Activated T-cell treated with anti-CD3 and anti-CD28 coated beads for 4 hours (primary cell): ENCODE data around the gene SPATA6L.
"Not testable (repeated sequence)": the region's sequence is repeated elsewhere in the genome, so short reads cannot be mapped to it uniquely, and the experiment has no call there.

Experiments
- DNase-seq: peaks from one replicate; pipeline ENCODE4 v3.0.0-alpha.2; 2020

SPATA6L gene

DNA sequence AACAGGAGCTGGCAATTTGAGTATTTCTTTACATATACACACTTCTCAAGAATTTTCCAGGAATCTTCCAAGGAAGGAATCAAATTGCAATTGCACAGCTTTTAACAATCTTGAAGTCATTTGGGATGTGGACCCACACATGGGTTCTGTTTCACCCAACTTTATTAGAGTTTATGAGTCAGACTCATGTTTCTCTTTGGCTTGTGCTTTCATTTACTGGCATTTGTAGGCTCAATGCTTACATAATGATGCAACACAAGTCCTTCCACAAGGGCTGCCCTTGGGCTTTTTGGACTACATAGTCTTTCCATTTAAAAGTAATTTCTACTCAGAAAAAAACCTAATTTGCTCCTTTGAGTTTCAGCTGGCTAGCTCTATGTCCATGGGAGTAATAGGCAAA is 8.5 kb upstream of the SPATA6L start:
- DNase-seq: no peak

GRCh38 chr9:4671737-4672136 is 5.5 kb upstream of the SPATA6L start:
- no peak for DNase-seq

- DNase-seq: no peak
Observed at GRCh38 chr9:4670591-4670990, 4.3 kb upstream of the SPATA6L start.

- no peak for DNase-seq
Observed at GRCh38 chr9:4669890-4670289, 3.6 kb upstream of the SPATA6L start.

DNA sequence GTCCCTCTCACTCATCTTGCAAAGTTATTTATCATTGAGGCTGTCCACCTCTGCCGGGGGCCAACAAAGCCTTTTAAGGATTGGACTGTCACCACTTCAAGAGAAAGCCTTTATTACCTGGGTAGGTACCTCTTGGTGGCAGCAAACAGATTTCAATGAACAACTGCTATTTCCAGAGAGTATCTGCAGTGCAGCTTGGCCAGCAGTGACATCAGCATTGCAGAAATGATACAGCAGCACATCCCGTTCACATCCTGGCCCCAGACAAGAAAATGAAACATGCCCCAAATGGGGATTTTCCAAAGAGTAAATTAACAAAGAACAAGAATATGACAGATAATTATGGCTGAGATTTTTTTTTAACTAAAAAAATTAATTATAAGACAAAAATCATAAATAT is 2.3 kb upstream of the SPATA6L start:
- DNase-seq: no peak

GRCh38 chr9:4667681-4668080 is 1.4 kb upstream of the SPATA6L start:
- DNase-seq: no peak

DNA sequence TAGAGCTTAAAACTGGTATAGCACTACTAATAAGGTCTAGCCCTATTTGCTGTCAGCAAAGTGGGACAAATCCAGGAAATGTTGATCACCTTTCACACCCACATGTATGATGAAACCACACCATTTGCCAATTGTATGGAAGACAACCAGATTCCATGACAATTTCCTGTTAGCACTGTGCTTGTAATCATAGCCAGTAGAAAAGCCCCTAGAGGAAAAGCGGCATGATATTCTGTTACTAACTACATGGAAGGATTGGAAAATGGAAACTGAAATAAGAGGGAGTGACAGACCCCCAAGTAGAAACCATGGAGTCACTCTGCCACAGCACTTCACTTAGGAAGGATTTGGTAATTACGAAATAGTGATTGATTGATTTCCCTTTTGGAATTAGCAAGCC is 923 bp downstream of the SPATA6L start:
- DNase-seq: no peak

DNA sequence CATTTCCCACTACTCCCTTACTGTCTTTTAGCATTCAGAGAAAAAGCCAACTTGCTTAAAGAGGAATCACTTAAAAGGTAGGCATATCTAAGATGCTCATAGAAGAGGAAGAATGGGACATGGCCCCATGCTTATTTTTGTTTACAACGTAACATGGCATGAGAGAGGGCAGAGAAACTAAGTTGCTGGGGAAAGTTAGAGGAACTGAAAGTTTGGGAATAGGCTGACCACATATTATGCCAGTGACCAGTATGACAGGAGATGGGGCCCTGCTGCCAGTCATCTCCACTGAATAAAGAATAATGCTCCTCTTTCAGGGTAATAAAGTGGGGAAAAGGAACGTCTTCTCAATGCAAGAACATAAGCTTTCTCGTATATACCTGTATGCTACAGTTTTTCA is 2.3 kb downstream of the SPATA6L start:
- no peak for DNase-seq

- DNase-seq: no peak
Observed at GRCh38 chr9:4662989-4663792, 3.1 kb downstream of the SPATA6L start.

- peak; percentile 59 for DNase-seq
Observed at GRCh38 chr9:4662108-4662988, 3.9 kb downstream of the SPATA6L start, which contains the start of gene PLPP6. PLPP6 (plus strand) TSS chr9:4662294; CDS start chr9:4662376, 82 bp downstream.

DNA sequence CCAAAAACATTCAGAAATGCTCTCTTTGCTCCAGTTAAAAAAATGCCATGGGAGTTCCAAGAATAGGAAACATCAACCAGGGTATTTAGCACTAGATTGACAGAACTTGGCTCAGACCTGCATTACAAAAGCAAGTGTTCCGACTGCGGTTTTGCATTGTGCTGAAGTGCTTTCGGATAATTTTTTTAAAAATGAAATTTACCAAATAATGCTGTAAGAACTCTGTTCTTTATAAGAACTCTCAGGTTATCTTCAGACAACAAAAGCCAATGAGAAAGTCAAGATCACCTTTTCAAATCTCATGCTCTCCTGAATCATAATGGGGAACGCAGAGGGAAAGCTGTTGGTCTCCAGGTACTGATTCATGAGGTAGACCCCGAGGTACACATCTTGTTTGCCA is 4.7 kb downstream of the SPATA6L start:
- no peak for DNase-seq

GRCh38 chr9:4661165-4661564 is 5.1 kb downstream of the SPATA6L start:
- no peak for DNase-seq

- DNase-seq: not testable (repeated sequence)
Observed at GRCh38 chr9:4660665-4661064, 5.6 kb downstream of the SPATA6L start.

DNA sequence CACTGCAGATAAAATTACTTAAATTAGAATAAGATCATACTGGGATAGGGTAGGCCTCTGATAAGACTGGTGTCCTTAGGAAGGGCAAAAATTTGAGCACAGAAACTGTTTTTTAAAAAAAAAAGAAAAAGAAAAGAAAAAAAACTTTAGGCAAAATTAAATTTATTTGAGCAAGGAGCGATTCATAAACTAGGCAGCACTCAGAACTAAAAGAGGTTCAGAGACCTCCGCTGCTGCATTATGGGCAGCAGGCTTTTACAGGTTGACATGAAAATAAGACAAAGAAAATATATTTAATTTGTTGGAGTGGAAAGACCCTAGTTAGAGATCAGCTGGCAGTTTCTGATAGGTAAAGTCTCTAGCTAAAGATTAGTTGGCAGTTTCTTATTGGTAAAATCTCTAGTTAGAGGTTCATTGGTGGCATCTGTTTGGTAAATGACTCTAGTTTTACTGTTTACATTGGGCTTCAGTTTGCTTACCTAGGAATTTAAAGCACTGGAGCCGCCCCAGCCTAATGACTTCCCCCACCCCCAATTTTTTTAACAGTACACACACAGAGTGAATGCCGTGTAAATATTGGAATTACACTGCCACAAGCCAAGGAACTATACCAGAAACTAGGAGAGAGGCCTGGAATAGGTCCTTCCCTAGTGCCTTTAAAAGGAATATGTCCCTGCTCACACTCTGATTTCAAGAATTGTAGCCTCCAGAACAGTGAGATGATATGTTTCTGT is 8.7 kb downstream of the SPATA6L start:
- no peak for DNase-seq

- no peak for DNase-seq
Observed at GRCh38 chr9:4656621-4657020, 9.7 kb downstream of the SPATA6L start.

DNA sequence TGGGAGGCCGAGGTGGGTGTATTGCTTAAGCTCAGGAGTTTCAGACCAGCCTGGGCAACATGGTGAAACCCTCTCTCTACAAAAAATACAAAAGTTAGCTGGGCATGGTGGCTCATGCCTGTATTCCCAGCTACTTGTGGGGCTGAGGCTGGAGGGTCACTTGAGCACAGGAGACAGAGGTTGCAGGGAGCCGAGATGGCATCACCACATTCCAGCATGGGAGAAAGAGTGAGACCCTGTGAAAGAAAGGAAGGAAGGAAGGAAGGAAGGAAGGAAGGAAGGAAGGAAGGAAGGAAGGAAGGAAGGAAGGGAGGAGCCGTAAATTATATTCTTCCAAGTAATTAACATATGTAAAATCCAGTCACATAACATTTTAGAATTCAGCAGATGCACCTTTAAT is 10.1 kb downstream of the SPATA6L start:
- DNase-seq: not testable (repeated sequence)

DNA sequence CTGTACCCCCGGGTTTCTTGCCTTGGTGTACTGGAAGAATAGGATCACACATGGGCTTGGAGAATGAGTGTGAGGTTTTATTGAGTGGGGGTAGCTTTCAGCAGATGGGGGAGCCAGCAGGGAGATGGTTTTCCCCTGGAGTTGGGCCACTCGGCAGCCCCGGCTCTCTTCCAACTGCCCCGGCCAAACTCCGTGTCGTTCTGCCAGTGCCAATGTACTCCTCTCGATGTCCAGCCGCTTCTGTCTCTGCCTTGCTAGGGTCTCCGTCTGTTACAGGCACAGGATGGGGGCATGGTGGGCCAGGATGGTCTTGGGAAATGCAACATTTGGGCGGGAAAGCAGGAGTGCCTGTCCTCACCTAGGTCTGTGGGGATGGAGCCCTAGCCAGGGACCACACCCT is 11.7 kb downstream of the SPATA6L start:
- no peak for DNase-seq

DNA sequence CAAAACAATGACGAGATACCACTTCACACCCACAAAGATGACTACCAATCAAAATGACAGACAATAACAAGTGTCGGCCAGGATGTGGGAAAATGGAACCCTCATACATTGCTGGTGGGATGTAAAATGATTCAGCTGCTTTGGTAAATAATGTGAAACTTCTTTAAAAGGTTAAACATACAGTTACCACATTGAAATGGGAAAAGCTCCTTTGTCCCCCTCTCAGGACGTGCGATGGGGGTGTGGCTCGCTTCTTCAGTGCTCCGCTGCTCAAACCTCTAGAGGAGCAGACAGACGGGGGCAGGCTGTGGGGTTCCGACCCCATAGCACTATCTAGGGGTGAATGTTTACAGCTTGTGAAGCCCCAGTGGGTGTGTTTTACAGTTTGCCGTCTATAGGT is 12.2 kb downstream of the SPATA6L start:
- DNase-seq: no peak

- DNase-seq: no peak
Observed at GRCh38 chr9:4642351-4642750, 23.9 kb downstream of the SPATA6L start.

GRCh38 chr9:4640027-4640426 is 26.3 kb downstream of the SPATA6L start:
- peak; percentile 19 for DNase-seq

- no peak for DNase-seq
Observed at GRCh38 chr9:4639420-4639819, 26.9 kb downstream of the SPATA6L start.

DNA sequence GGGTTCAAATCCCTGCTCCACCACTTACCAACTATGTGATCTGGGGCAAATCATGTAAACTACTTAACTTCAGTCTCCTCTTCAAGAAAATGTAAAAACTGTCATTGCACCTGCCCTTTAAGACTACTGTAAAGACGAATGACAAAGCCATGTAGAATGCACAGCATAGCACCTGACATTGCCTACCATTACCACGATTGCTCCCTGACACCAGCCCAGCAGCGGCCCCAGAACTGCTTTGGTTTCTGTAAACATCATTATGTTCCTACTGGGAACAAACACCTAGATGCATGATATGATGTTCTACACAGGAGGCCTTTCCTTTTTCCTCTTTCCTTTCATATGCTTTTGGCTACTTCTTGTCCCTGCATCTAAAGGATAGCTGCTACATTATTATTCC is 27.3 kb downstream of the SPATA6L start:
- no peak for DNase-seq

DNA sequence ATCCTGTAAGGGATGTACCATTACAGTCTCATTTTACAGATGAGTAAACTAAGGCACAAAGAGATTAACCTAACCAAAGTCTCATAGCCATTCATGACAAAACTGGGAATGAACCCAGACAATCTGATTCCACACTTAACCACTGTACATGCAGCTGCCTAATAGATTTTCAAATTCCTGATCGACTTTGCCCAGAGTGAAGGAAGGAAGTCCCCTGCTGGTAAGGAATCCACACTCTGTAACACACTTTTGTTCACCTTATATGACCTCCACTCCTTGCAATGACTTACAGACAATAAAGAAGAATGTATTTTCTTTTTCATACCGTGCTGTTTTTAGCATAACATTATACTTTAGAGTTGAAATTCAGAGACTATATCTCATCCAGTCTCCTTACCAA is 35.4 kb downstream of the SPATA6L start:
- DNase-seq: no peak
